Activated naive CD8-positive, alpha-beta T cell treated with anti-CD3 and anti-CD28 coated beads, Interleukin-2, amount 10 ng/mL, durations not matched to agents 7 days and 5 days (primary cell): Measurements from ENCODE around the gene ZBP1. TPM values are rescaled to one million over a fixed set of nuclear protein-coding genes. Genes with fewer than 3 reads are reported as not detected.

Experiments used
- ATAC-seq: fragments of 150-1000 bp; cut with Tn5 transposase; one replicate; pipeline ENCODE4 v1.10.0; 2021; ENCODE audit warnings: low read depth, moderate library complexity
- POLR2A ChIA-PET: fragments of 350-600 bp; sonication (Branson Sonifier 250); formaldehyde crosslinking; loops from one replicate; lab custom pipeline; 2021; ENCODE audit warnings: antibody characterized with exemption; lab: Charles Lee
- DNase-seq: peaks from one replicate; pipeline ENCODE4 v3.0.0; 2021
- H3K27ac Mint-ChIP-seq: one replicate; pipeline ENCODE4 v1.8.0; 2022; ENCODE audit warnings: mild to moderate bottlenecking, mixed read lengths
- H3K27me3 Mint-ChIP-seq: one replicate; pipeline ENCODE4 v1.8.0; 2022; ENCODE audit warnings: mild to moderate bottlenecking, moderate library complexity, mixed read lengths
- H3K36me3 Mint-ChIP-seq: one replicate; pipeline ENCODE4 v1.8.0; 2021; ENCODE audit warnings: mild to moderate bottlenecking, mixed read lengths
- H3K4me1 Mint-ChIP-seq: one replicate; pipeline ENCODE4 v1.8.0; 2021; ENCODE audit warnings: mixed read lengths
- H3K4me3 Mint-ChIP-seq: one replicate; pipeline ENCODE4 v1.8.0; 2022; ENCODE audit warnings: mild to moderate bottlenecking, moderate library complexity, mixed read lengths
- H3K9me3 Mint-ChIP-seq: one replicate; pipeline ENCODE4 v1.8.0; 2021; ENCODE audit warnings: mixed read lengths
- total RNA-seq, 2 experiments: library from RNA; stranded (reverse); gene quantifications; one replicate each; pipeline ENCODE4 v1.2.3, GENCODE V29; 2021

ZBP1 gene
- total RNA-seq, 2 experiments from 2014 or later: 27.5 to 28.5 TPM

- no peak overlapping the region for H3K27ac Mint-ChIP-seq
- no peaks in the 10 kb centered on the region for H3K9me3 Mint-ChIP-seq
- peaks cover 19% of the 10 kb centered on the region for H3K27me3 Mint-ChIP-seq
- DNase-seq: no peak
- no peak overlapping the region for H3K4me3 Mint-ChIP-seq
- no peak for ATAC-seq
- H3K36me3 Mint-ChIP-seq: no peaks in the 10 kb centered on the region
- POLR2A ChIA-PET: no interaction called here
- H3K4me1 Mint-ChIP-seq: no peaks in the 10 kb centered on the region
These were observed 62.2 kb downstream of the ZBP1 start for GRCh38 chr20:57557926-57558613.

DNA sequence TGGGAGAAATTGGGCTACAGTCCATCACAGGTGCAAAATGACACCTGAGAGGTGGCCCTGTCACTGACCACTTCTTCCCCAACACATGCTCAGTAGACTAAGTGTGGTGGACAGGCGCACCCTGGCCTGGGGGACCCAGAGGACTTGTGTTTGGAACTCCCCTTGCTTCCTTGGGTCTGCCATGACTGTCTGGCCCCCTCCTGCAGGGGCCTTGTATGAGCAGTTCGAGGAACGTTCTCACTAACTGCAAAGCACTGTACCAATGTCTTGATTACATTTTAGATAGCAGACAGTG is 63.3 kb downstream of the ZBP1 start:
- POLR2A ChIA-PET: no interaction called here
- Mint-ChIP-seq H3K9me3 (no peaks in the 10 kb centered on the region), H3K27ac (no peak overlapping the region), H3K4me3 (no peak overlapping the region), H3K4me1 (no peaks in the 10 kb centered on the region), H3K36me3 (no peaks in the 10 kb centered on the region), H3K27me3 (peaks cover 19% of the 10 kb centered on the region)
- no peak for DNase-seq
- no peak for ATAC-seq

- POLR2A ChIA-PET: no interaction called here
- Mint-ChIP-seq H3K36me3 (no peaks in the 10 kb centered on the region), H3K9me3 (no peaks in the 10 kb centered on the region), H3K4me1 (no peaks in the 10 kb centered on the region), H3K27ac (no peak overlapping the region), H3K27me3 (peaks cover 19% of the 10 kb centered on the region), H3K4me3 (no peak overlapping the region)
- DNase-seq: no peak
- no peak for ATAC-seq
These were observed 64.6 kb downstream of the ZBP1 start for GRCh38 chr20:57555457-57556184.

Other genes with a start within 250 kb of the ZBP1 start
- gene RBM38, start 229.0 kb downstream of the ZBP1 start, total RNA-seq: 10 to 100 TPM; 60.9 to 62.8 TPM
- gene CTCFL, start 95.3 kb downstream of the ZBP1 start, total RNA-seq: not detected
- gene PCK1, start 59.3 kb downstream of the ZBP1 start, total RNA-seq: not detected
- 1 to 10 TPM; 4.9 to 5.0 TPM for gene PMEPA1, start 89.6 kb upstream of the ZBP1 start, total RNA-seq